ENCODE measurements around the gene ZP1.

ZP1 gene

DNA sequence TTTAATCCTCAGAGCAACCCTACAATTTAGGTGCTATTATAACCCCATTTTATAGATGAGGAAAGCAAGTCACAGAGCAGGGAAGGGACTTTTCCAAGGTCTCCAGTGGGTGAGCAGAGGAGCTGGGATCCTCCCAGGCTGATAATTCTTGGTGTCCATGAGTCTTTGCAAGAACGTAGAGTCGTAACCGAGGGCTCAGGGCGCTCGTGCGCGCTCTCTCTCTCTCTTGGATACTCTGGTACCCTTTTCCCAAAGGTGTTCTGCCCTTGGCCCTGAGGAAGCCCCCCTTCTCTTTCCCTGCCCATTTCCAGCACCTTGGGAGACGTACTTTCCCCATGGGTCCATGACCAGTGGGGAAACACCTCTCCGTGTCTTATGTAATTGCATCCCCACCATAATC lies 5.2 kb upstream of the ZP1 start:
- TF ChIP-seq, protein P1, sequence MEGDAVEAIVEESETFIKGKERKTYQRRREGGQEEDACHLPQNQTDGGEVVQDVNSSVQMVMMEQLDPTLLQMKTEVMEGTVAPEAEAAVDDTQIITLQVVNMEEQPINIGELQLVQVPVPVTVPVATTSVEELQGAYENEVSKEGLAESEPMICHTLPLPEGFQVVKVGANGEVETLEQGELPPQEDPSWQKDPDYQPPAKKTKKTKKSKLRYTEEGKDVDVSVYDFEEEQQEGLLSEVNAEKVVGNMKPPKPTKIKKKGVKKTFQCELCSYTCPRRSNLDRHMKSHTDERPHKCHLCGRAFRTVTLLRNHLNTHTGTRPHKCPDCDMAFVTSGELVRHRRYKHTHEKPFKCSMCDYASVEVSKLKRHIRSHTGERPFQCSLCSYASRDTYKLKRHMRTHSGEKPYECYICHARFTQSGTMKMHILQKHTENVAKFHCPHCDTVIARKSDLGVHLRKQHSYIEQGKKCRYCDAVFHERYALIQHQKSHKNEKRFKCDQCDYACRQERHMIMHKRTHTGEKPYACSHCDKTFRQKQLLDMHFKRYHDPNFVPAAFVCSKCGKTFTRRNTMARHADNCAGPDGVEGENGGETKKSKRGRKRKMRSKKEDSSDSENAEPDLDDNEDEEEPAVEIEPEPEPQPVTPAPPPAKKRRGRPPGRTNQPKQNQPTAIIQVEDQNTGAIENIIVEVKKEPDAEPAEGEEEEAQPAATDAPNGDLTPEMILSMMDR (IDR thresholded peaks at IDR 0.05; ENCODE audit: low read length, missing control alignments), result no peak
- no peak overlapping the region for H3K4me3 ChIP-seq (replicated peaks; ENCODE audit: low read depth, low read length)
- DNase-seq (ENCODE audit: low read depth), result no peak

GRCh38 chr11:60863550-60864521 lies 3.5 kb upstream of the ZP1 start:
- no peak overlapping the region for H3K4me3 ChIP-seq (replicated peaks; ENCODE audit: low read depth, low read length)
- TF ChIP-seq, protein P1 (IDR thresholded peaks at IDR 0.05; ENCODE audit: low read length, missing control alignments), result no peak
- no peak for DNase-seq (ENCODE audit: low read depth)

- H3K4me3 ChIP-seq (replicated peaks; ENCODE audit: low read depth, low read length), result no peak overlapping the region
- TF ChIP-seq, protein P1 (IDR thresholded peaks at IDR 0.05; ENCODE audit: low read length, missing control alignments), result no peak
- no peak for DNase-seq (ENCODE audit: low read depth)
These were observed 2.4 kb upstream of the ZP1 start for GRCh38 chr11:60864856-60865513.

- no peak overlapping the region for H3K4me3 ChIP-seq (replicated peaks; ENCODE audit: low read depth, low read length)
- TF ChIP-seq, protein P1 (IDR thresholded peaks at IDR 0.05; ENCODE audit: low read length, missing control alignments), result no peak
- DNase-seq (ENCODE audit: low read depth), result no peak
These were observed 734 bp downstream of the ZP1 start for GRCh38 chr11:60867871-60868681.

GRCh38 chr11:60868682-60869450 lies 1.5 kb downstream of the ZP1 start:
- no peak for DNase-seq (ENCODE audit: low read depth)
- no peak overlapping the region for H3K4me3 ChIP-seq (replicated peaks; ENCODE audit: low read depth, low read length)
- TF ChIP-seq, protein P1 (IDR thresholded peaks at IDR 0.05; ENCODE audit: low read length, missing control alignments), result no peak

- H3K4me3 ChIP-seq (replicated peaks; ENCODE audit: low read depth, low read length), result no peak overlapping the region
- TF ChIP-seq, protein P1 (IDR thresholded peaks at IDR 0.05; ENCODE audit: low read length, missing control alignments), result no peak
- no peak for DNase-seq (ENCODE audit: low read depth)
These were observed 2.1 kb downstream of the ZP1 start for GRCh38 chr11:60869451-60869825.
